GM19468 (cell line): ENCODE results near the gene COQ5.
A peak's percentile ranks its signal among the peaks of the same experiment; 100 is the strongest.
"Not testable (repeated sequence)": the region's sequence is repeated elsewhere in the genome, so short reads cannot be mapped to it uniquely, and the experiment has no call there.

Experiments
- ATAC-seq: cut with Tn5 transposase; IDR thresholded peaks from one replicate; pipeline ENCODE4 v1.9.1; 2021; ENCODE audit warnings: mild to moderate bottlenecking, moderate library complexity, moderate number of reproducible peaks; ENCODE audit not compliant: unreplicated experiment; ENCODE audit errors: extremely low read depth

COQ5 gene

DNA sequence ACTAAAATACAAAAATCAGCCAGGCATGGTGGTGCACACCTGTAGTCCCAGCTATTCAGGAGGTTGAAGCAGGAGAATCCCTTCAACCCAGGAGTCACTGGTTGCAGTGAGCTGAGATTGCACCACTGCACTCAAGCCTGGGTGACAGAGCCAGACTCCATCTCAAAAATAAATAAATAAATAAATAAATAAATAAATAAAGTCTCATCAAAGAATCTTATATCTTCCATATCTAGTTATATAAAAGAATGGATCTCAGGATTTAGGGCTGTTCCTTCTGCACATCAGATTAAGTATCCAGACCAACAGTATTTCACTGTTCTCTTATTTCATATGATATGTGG lies 1.4 kb upstream of the COQ5 start:
- not testable (repeated sequence) for ATAC-seq

DNA sequence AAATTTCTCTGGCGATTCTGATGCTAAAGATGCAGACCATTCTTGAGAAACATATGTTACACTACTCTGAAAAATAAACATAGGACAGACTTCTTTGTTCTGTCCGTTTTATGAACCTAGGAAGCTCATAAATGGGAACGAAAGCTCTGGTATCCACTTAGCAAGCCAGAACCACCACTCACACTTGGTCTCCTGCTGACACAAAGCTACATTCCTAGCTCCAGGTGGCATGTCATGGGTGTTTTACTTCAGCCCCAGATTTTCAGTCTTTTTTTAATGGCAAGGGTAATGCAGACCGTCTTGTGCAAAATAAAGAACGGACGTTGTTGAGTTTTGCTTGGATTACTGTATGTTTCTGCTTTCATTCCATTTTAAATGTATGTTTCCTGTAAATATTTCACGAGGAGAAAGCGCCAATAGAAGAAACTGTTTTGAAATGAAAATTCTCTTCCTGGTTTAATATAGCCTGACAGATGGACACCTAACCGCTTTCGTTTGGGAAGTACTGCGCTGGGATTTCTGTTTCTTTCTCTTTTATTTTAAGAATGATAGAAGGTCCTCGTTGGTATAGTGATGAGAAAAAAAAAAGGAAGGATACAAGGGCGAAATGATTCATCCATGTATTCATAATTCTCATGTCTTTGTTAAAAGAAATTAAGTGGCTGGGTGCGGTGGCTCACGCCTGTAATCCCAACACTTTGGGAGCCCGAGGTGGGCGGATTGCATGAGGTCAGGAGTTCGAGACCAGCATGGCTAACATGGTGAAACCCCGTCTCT lies 871 bp upstream of the COQ5 start:
- no peak for ATAC-seq

DNA sequence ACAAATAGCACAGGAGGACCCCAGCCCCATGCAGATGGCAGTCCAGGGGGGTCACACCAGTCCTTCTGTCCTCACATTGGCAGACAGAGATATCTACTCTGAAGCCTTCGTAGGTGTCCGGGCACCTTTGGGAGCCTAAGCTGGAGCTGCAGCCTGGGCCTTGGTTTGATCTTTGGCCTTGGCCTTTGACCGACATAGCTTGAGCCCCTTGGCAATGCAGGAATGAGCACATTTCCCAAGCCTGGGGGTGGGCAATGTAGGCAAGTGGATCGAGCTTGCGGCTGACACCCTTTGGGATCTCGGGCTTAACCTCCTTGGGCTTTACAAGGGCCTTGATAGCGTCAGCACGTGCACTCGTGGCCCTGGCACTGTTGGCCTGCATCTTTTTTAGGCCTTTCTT lies 6.4 kb downstream of the COQ5 start:
- no peak for ATAC-seq

DNA sequence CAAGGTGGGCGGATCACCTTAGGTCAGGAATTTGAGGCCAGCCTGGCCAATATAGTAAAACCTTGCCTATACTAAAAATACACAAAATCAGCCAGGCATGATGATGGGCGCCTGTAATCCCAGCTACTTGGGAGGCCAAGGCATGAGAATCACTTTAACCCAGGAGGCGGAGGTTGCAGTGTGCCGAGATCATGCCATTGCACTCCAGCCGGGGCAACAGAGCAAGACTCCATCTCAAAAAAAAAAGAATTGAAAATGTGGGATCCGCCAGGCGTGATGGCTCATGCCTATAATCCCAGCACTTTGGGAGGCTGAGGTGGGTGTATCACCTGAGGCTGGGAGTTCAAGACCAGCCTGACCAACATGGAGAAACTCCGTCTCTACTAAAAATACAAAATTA lies 9.6 kb downstream of the COQ5 start:
- not testable (repeated sequence) for ATAC-seq

DNA sequence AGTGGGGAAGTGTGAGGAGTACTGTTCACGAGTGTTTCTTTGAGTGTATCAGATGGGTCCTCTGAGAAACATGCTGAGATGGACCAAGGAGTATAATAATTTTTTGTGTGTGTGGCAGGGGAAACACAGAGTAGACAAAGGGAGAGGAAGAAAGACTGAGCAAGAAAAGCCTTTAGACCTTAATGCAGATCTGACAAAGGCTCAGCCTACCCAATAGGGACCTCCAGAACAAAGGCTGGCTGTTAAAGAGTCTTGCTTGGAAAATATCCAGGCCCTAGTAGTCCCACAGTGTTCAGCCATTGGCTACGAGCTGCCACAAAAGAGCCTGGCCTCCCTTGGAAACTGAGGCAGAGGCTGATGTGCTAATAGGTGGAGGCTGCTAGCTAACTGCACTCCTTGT lies 13.5 kb downstream of the COQ5 start:
- ATAC-seq, result no peak

DNA sequence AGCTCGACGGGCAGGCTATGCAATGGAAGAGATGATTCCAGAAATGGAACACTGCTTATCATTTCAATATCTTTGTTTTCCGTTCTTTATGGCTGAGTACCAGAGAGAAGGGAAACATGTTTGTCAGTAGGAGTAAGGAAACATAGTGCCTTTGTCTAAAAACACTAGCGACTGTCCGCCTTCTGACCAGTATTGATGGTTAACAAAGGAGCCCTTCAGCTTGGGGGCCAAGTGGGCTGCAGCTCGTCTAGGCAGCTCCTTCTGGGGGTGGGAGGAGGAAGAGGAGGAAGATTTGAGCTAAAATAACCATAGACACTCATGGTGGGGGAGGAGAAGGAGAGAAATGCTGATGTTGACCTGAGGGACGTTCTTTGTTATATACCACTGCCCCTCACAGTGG lies 15.0 kb downstream of the COQ5 start:
- no peak for ATAC-seq

DNA sequence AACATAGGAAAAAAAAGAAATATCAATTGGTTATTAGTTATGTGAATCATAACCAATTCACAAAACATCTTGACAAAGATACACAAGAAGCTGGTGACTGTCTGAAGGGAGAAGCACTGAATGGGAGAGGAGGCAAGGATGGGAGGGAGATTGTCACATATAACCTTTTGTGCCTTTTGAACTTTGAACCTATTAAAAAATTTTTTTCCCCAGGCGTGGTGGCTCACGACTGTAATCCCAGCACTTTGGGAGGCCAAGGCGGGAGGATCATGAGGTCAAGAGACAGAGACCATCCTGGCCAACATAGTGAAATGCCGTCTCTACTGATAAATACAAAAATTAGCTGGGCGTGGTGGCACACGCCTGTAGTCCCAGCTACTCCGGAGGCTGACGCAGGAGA lies 20.4 kb downstream of the COQ5 start:
- no peak for ATAC-seq

DNA sequence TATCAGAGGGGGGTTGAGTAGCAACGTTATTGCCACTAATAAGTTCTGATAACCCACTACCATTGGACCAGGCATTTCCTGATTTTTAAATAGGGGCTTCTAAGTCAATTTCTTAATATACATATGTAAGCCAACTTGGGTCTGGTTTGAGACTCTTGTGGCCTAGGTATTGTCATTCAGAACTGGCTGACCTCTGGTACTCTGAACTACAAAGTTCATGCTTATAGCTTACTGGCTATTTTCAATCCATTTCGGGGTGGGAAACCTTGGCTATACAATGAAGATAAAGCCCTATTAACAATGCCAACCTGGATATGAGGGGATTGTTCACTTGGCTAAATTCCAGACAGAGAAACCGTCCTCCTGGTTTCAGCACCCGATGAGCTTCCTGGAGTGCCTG lies 24.4 kb downstream of the COQ5 start:
- no peak for ATAC-seq

DNA sequence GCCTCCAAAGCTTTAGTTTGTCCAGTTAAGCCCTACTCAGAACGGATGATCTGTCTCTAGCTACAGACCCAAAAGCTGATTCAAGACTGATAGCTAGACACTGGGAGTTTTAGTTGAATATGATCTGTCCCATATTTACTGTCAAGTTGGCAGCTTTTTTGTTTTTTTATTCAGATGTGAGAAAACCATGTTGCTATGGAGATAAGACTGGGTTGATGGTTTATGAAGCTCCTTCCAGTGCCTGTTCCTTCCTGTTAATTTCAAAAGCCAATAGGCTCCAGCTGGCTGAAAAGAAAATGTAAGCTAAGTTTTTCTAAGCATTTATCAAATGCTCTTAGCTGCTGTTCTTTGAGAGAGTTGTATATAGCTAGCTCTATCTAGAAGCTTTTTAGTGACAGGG lies 28.4 kb downstream of the COQ5 start:
- ATAC-seq, result no peak

DNA sequence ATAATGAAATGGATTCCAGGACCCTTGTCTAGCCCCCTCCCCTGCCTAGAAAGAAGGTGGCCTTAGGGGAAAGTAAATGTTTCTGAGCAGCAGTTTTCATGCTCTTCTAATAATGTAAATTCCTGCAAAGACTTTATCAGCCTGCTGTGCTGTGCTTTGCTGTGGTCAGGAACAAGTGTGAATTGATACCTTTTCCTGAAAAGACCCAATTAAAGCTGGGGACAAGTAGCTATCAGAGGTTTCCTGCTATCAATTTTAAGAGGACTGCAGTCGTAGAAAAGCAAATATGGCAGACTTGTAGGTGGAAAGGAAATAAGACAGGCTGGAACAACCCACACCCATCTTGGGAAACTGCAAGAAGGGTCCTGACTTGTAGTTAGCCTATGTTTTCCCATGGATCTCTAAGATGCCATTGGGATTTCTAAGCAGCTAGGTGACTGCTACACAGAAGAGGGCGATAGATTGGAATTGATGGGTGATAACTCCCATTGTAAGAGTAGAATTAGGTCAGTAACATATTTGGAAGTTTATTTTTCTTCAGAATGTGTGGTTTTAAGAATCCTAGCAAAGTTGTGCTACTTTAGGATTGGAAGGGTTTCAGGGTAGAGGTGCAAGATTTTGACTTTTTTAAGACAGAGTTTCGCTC lies 30.0 kb downstream of the COQ5 start:
- ATAC-seq, result no peak

DNA sequence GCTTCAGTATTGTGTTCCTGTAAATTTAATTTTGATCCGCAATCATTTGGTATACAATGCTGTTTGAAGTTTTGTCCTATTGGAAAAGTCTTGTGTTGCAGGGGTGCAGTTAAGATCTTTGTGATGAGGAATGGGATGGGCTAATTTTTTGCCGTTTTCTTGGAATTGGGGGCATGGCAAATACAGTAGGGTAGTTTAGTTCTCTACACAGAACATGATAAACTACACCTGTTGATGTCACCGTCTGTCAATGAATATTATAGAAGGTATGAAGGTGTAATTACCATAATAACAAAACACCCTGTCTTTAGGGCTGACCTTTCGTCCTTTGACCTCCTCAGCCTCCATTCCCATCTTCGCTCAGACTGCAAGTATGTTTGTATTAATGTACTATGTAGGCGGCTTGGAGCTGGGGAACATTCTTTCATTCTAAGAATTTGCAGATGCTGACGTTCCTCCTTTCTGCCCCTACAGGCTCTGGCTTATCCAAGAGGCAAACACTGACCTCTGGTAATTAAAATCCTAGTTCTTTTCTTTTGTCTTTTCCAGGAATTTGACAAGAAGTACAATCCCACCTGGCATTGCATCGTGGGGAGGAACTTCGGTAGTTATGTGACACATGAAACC lies 31.3 kb downstream of the COQ5 start:
- ATAC-seq, result no peak

DNA sequence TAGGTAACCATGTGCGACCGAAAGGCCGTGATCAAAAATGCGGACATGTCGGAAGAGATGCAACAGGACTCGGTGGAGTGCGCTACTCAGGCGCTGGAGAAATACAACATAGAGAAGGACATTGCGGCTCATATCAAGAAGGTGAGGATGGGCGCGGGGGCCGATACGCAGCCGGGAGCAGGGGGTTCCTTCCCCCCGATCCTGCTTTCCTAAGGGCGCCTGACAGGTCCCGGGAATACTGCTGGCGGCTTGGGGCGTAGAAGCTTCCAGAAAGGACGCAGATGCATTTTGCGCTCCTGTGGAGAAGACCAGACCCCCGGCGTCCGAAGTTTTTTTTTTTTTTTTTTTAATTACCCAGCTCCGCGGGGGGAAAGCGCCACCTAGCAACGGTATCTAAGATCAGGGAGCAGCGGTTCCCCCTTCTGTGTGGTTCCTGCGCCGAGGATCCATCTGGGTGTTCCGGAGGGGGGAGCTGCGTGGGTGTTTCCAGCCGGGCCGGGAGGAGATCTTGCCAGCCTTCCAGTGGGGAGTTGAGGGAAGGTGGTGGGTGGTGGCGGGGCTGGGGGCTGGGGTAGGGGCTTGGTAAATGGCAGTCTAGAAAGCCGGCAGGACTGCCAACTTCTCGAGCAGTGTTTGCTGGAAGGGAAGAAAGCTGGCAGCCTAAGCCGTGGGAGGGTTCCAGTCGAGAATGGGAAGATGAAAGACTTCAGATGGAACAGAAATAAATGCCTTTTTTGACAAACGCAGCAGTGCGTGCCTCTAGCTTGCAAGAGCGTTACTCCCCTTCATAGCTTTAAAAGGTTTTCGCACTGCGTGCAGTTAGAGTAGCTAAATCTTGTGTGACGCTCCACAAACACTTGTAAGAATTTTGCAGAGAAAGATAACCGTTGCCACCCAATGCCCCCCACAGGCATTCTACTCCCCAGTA lies 32.3 kb downstream of the COQ5 start:
- no peak for ATAC-seq

DNA sequence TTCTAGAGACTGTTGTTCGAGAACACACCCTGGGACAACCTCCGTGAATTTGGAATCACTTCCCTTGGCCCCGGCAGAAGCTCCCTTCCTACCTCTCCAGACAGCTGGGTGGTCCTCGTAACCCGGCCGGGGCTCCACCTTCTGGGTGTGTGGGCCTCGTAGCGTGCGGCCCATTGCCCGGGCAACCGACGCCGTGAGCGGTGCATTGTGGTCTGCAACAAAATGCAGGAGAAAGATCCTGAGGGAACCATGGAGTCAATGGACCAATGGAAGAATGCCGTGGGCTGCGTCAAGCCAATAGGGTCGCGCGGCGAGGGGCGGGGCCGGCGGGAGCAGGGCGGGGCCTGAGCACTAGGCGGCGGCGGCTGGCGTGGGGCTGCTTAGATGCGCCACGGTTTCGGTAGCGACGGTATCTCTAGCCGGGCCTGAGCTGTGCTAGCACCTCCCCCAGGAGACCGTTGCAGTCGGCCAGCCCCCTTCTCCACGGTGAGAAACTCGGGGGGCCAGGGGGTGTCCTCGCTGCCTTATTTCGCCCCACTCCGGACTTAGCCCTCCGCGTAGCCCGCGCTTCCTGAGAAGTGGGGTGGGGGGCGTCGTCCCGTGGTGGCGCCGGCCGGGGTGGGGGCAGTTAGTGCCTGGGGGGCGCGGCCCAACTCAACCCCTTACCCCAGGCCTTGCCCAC lies 33.1 kb downstream of the COQ5 start, which contains the start of gene DYNLL1:
Gene DYNLL1 (plus strand): TSS at position 383 of the 682 bp plus-strand sequence. CDS start 309 bp downstream, outside the sequence.
- peak; percentile 83 for ATAC-seq

DNA sequence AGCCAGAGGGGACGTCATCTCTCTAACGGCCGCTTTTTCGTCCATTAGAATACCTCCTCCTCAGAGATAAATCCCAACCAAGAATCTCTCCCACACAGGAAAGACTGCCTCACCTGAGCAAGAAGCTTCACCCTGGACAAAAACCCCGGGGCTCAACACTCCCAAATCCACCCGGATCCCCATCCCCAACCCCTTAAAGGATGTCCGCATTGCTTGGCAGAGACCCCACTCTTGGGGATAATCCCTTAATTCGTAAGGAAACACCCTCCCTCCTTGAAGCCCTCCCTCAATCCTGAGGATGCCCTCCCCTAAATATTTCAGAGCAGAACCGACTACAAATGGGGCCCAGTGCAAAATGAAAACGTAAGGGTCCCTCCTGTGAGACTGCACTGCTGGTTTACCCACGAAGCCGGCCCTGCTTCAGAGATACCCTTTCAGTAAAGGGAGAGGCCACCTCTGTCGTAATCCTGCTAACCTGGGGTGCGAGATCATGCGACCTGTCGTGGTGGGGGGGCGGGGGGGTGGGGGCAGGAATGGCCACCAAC lies 33.7 kb downstream of the COQ5 start:
- ATAC-seq, result no peak

DNA sequence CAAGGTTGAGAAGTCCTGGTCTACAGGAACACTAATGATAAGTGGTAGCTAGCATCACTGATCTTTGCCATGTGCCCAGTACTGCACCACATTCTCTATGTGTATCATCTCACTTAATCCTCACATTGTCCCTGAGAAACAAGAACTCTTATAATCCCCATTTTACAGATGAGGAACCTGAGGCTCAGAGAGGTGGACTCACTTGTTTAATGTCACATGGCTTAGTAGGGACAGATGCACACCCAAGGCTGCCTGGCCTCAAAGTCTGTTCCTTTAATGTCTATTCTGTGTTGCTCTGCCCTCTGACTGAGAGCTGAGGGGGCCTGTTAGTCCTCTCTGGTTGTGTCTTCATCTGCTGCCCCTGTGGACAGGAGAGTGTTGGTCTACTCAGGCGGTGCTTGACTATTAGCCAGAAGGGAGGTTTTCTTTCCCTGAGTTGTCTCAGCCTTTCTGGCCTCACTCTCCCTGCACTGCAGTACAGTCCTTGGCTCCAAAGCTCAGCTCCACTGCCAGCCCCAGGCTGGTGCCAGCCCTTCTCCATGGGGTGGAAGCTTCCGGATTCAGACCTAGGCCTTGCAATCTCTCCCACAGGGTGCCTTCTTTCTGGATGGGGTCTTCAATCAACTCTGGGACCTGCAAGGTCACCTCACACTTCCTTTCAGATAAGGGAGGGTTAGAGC lies 38.0 kb downstream of the COQ5 start:
- no peak for ATAC-seq

DNA sequence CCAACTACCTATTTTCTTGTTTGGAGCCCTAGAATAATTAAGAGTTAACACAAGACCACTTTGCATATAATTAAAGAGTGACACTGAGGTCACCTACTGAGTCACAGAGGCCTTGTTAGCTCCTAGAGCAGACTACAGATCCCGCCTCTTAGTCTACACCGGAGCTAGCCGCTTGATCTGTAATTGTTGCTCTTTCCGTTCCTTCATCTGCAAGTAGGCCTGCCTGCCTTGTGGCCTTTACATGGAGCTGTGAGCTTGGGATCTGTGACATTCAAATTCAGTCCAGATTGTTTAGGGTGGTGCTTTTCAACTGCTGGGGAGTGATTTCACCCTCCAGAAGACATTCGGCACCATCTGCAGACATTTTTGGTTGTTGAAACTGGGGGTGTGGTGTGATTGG lies 38.6 kb downstream of the COQ5 start:
- no peak for ATAC-seq

DNA sequence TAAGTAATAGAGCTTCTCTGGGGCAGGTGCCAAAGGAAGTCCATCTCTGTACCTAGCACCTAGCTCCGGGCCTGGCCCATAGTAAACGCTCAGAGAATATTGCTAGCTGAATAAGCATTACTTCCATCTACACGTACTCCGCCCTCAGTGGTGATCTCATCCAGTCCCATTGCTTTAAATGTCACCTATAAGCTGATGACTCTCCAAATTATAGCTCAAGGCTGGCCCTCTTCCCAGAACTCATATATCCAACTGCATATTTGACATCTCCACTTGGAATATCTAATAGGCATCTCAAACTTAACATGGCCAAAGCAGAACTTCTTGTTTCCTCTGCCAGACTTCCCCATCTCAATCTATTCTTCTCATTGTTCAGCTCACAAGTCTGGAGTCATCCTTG lies 39.9 kb downstream of the COQ5 start:
- ATAC-seq, result no peak

DNA sequence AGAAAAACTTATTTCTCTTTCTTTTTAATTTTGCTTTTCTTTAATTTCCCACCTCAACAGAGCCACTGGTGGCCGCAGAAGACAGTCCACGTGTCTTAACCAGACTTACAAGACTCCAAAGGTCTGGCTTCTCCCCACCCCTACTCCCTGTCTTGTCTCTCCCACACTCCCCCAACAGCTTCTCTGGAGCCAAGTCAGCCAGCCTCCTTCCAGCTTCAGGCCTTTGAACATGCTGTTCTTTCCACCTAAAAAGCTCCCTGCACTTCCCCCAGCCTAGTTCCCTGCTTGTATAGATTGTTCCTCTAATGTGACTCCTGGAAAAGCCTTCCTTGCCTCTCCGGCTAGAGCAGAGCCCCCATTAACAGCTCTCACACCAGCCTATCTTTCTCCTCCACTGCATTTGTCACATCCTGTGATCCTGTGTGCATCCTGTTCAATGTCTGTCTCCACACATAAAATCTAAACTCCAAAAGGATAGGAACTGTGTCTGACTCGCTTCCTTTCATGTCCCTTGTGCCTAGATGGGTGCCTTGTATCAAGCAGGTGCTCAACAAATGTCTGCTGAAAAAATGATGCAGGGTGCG lies 40.8 kb downstream of the COQ5 start:
- no peak for ATAC-seq

DNA sequence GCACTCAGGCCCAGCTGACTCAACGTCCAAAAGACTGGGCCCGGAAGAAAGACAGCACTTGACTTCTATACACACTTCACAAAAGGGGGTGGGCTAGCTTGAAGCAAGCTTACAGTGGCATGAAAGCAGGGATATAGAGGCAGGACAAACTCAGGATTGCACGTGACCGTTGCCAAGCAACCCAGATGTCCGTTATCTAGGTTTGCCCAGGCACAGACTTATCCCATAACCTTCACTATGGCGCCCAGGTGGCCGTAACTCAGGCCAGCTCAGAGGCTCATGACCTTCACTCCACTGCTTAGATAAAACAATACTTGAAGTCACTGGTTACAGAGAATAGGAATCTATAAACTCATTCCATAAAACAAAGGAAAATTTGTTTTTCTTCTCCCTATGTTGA lies 41.4 kb downstream of the COQ5 start:
- ATAC-seq, result not testable (repeated sequence)
